Neural cell (in vitro differentiated cells): ENCODE results near the gene SUPT3H. TPM values are rescaled to one million over a fixed set of nuclear protein-coding genes. Genes with fewer than 3 reads are reported as not detected.

Experiments used
- H2AFZ ChIP-seq: fragments of 200-600, 300-800 bp; sonication (generic), shearing (Covaris generic); 2 replicates; pipeline ENCODE4 v1.6.0; 2014; ENCODE audit warnings: low read depth, mild to moderate bottlenecking, antibody characterized with exemption, low read length, moderate library complexity
- H3F3A ChIP-seq: fragments of 200-600 bp; shearing (Covaris generic); 2 replicates; pipeline ENCODE4 v1.6.1; 2016; ENCODE audit warnings: mild to moderate bottlenecking, moderate library complexity, mixed read lengths, antibody characterized with exemption, low read length; ENCODE audit not compliant: insufficient read depth, poor library complexity, severe bottlenecking
- H3K27ac ChIP-seq: fragments of 200-600, 300-800 bp; sonication (generic), shearing (Covaris generic); 2 replicates; pipeline ENCODE4 v1.5.1; 2014; ENCODE audit warnings: mild to moderate bottlenecking, low read length, moderate library complexity
- H3K27me3 ChIP-seq: fragments of 300-800, 200-600 bp; sonication (generic), shearing (Covaris generic); 2 replicates; pipeline ENCODE4 v1.6.0; 2014; ENCODE audit warnings: mild to moderate bottlenecking, low read depth, low read length, moderate library complexity; ENCODE audit not compliant: insufficient read depth
- H3K36me3 ChIP-seq: fragments of 300-800, 200-600 bp; sonication (generic), shearing (Covaris generic); 2 replicates; pipeline ENCODE4 v1.5.1; 2014; ENCODE audit warnings: mild to moderate bottlenecking, antibody characterized with exemption, low read length, moderate library complexity; ENCODE audit not compliant: insufficient read depth
- H3K4me2 ChIP-seq: fragments of 300-800, 200-600 bp; sonication (generic), shearing (Covaris generic); 2 replicates; pipeline ENCODE4 v1.6.0; 2014; ENCODE audit warnings: mild to moderate bottlenecking, low read length
- H3K4me3 ChIP-seq: fragments of 300-800, 200-600 bp; sonication (generic), shearing (Covaris generic); 2 replicates; pipeline ENCODE4 v1.5.1; 2014; ENCODE audit warnings: mild to moderate bottlenecking, low read length, moderate library complexity
- H3K79me2 ChIP-seq: fragments of 200-600 bp; shearing (Covaris generic); replicated peaks from 2 replicates; pipeline ENCODE4 v1.6.0; 2014; ENCODE audit warnings: mild to moderate bottlenecking, low read length, moderate library complexity; ENCODE audit not compliant: insufficient read depth
- H3K9ac ChIP-seq: fragments of 300-800, 200-600 bp; sonication (generic), shearing (Covaris generic); 2 replicates; pipeline ENCODE4 v1.6.1; 2016; ENCODE audit warnings: mild to moderate bottlenecking, low read length, mixed read lengths
- H3K9me2 ChIP-seq: fragments of 200-600 bp; shearing (Covaris generic); 2 replicates; pipeline ENCODE4 v1.6.1; 2016; ENCODE audit warnings: mild to moderate bottlenecking, low read length, mixed read lengths; ENCODE audit not compliant: insufficient read depth
- H3K9me3 ChIP-seq: fragments of 200-600, 300-800 bp; sonication (generic), shearing (Covaris generic); 2 replicates; pipeline ENCODE4 v1.6.1; 2016; ENCODE audit warnings: mild to moderate bottlenecking, mixed run types, low read length, moderate library complexity, mixed read lengths
- H4K20me1 ChIP-seq: fragments of 200-600 bp; shearing (Covaris generic); 2 replicates; pipeline ENCODE4 v1.6.1; 2016; ENCODE audit warnings: mild to moderate bottlenecking, mixed run types; ENCODE audit not compliant: insufficient read depth
- EP300 ChIP-seq: fragments of 450-650 bp; conservative IDR thresholded peaks from 2 replicates; pipeline ENCODE4 v1.6.1; 2014; ENCODE audit warnings: antibody characterized with exemption, mild to moderate bottlenecking, moderate library complexity; ENCODE audit not compliant: poor library complexity, severe bottlenecking
- EZH2 ChIP-seq: fragments of 200-600, 300-800 bp; shearing (Covaris generic), sonication (generic); IDR thresholded peaks from 2 replicates; pipeline ENCODE4 v1.6.1; 2014; ENCODE audit warnings: antibody characterized with exemption, low read length, borderline replicate concordance, mild to moderate bottlenecking; ENCODE audit not compliant: insufficient read depth, poor library complexity, severe bottlenecking
- MXI1 ChIP-seq: fragments of 450-650 bp; conservative IDR thresholded peaks from 2 replicates; pipeline ENCODE4 v1.6.1; 2014; ENCODE audit warnings: antibody characterized with exemption, mild to moderate bottlenecking; ENCODE audit not compliant: poor library complexity, severe bottlenecking
- POLR2AphosphoS5 ChIP-seq: IDR thresholded peaks from 2 replicates; pipeline ENCODE4 v1.6.1; 2012
- RAD21 ChIP-seq: fragments of 450-650 bp; conservative IDR thresholded peaks from 2 replicates; pipeline ENCODE4 v1.6.1; 2014; ENCODE audit warnings: antibody characterized with exemption, mild to moderate bottlenecking, moderate library complexity
- SMC3 ChIP-seq: fragments of 450-650 bp; conservative IDR thresholded peaks from 2 replicates; pipeline ENCODE4 v1.6.1; 2014; ENCODE audit warnings: antibody characterized with exemption, mild to moderate bottlenecking, moderate library complexity; ENCODE audit not compliant: poor library complexity
- TAF1 ChIP-seq: IDR thresholded peaks from 2 replicates; pipeline ENCODE4 v1.6.1; 2012; ENCODE audit warnings: low read depth
- polyA plus RNA-seq: library from polyadenylated mRNA; depleted of rRNA; stranded (reverse); fragments of >200 nt; gene quantifications from 2 replicates; pipeline ENCODE4 v1.2.3, GENCODE V29; 2014
- TF ChIP-seq, protein P1 (sequence below): fragments of 450-650 bp; IDR thresholded peaks from 2 replicates; pipeline ENCODE4 v1.5.1; 2014; ENCODE audit warnings: antibody characterized with exemption, mild to moderate bottlenecking, moderate library complexity; ENCODE audit not compliant: poor library complexity, severe bottlenecking
- TF ChIP-seq, protein P2 (sequence below): IDR thresholded peaks from 2 replicates; pipeline ENCODE4 v1.6.1; 2012; ENCODE audit warnings: borderline replicate concordance

SUPT3H gene
- polyA plus RNA-seq, 1 donor from 2014 or later: 6.8 TPM

DNA sequence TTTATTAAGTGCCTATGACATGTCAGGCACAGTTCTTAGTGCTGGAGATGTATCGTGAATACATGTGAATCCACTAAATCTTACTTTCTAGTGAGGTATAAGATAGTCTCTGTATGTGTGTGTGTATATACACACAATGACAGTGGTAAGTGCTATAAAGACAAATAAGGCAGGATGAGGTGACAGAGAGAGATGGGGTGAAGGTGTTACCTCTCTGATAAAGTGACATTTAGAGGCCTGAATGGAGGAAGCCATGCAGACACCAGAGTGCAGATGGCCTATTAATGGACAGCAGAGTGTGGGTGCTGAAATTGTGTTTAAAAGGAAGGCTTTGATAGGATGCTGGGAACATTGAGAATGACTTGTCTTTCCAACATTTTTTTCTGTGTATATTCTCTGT lies 535.9 kb downstream of the SUPT3H start:
- no peaks in the 10 kb centered on the region for H4K20me1 ChIP-seq

DNA sequence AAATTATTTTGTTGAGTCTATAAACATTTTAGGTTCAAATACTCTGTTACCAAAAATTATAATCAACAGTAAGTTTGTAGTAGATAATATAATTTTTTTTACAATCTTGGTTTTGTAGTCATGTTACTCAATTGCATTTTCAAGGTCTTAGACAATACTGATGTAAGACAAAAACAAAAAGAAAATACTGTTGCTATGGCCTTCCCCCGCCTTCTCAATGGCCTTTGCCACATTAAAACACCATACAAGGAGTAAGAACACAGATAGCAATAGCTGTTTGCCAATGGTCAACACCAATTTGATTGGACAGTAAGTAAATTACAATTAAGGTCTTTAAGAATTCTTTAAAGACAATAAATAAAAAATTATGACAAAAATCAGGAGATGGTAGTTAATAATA lies 540.0 kb downstream of the SUPT3H start:
- Histone ChIP-seq H3K9ac (no peak overlapping the region), H3K9me3 (no peaks in the 10 kb centered on the region), H3K4me3 (no peak overlapping the region), H2AFZ (no peak overlapping the region), H3K36me3 (no peaks in the 10 kb centered on the region), H3K9me2 (no peaks in the 10 kb centered on the region), H4K20me1 (no peaks in the 10 kb centered on the region), H3F3A (no peaks in the 10 kb centered on the region), H3K27ac (no peak overlapping the region), H3K4me2 (no peak overlapping the region), H3K79me2 (no peaks in the 10 kb centered on the region), H3K27me3 (no peaks in the 10 kb centered on the region)
- TF ChIP-seq TAF1 (no peak), EZH2 (no peak), POLR2AphosphoS5 (no peak), MXI1 (no peak), SMC3 (no peak)
- TF ChIP-seq, protein P1, sequence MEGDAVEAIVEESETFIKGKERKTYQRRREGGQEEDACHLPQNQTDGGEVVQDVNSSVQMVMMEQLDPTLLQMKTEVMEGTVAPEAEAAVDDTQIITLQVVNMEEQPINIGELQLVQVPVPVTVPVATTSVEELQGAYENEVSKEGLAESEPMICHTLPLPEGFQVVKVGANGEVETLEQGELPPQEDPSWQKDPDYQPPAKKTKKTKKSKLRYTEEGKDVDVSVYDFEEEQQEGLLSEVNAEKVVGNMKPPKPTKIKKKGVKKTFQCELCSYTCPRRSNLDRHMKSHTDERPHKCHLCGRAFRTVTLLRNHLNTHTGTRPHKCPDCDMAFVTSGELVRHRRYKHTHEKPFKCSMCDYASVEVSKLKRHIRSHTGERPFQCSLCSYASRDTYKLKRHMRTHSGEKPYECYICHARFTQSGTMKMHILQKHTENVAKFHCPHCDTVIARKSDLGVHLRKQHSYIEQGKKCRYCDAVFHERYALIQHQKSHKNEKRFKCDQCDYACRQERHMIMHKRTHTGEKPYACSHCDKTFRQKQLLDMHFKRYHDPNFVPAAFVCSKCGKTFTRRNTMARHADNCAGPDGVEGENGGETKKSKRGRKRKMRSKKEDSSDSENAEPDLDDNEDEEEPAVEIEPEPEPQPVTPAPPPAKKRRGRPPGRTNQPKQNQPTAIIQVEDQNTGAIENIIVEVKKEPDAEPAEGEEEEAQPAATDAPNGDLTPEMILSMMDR: no peak

More for the DNA sequence above, 535.9 kb downstream of the SUPT3H start:
- Histone ChIP-seq H3K27ac (no peak overlapping the region), H3K4me3 (no peak overlapping the region), H3F3A (no peaks in the 10 kb centered on the region), H3K9ac (no peak overlapping the region), H3K4me2 (no peak overlapping the region), H3K9me3 (no peaks in the 10 kb centered on the region), H3K36me3 (no peaks in the 10 kb centered on the region), H3K9me2 (no peaks in the 10 kb centered on the region), H3K79me2 (no peaks in the 10 kb centered on the region), H3K27me3 (no peaks in the 10 kb centered on the region), H2AFZ (no peak overlapping the region)
- TF ChIP-seq POLR2AphosphoS5 (no peak), TAF1 (no peak), RAD21 (no peak), MXI1 (no peak), EP300 (no peak), EZH2 (no peak), SMC3 (no peak)
- TF ChIP-seq, protein P2, sequence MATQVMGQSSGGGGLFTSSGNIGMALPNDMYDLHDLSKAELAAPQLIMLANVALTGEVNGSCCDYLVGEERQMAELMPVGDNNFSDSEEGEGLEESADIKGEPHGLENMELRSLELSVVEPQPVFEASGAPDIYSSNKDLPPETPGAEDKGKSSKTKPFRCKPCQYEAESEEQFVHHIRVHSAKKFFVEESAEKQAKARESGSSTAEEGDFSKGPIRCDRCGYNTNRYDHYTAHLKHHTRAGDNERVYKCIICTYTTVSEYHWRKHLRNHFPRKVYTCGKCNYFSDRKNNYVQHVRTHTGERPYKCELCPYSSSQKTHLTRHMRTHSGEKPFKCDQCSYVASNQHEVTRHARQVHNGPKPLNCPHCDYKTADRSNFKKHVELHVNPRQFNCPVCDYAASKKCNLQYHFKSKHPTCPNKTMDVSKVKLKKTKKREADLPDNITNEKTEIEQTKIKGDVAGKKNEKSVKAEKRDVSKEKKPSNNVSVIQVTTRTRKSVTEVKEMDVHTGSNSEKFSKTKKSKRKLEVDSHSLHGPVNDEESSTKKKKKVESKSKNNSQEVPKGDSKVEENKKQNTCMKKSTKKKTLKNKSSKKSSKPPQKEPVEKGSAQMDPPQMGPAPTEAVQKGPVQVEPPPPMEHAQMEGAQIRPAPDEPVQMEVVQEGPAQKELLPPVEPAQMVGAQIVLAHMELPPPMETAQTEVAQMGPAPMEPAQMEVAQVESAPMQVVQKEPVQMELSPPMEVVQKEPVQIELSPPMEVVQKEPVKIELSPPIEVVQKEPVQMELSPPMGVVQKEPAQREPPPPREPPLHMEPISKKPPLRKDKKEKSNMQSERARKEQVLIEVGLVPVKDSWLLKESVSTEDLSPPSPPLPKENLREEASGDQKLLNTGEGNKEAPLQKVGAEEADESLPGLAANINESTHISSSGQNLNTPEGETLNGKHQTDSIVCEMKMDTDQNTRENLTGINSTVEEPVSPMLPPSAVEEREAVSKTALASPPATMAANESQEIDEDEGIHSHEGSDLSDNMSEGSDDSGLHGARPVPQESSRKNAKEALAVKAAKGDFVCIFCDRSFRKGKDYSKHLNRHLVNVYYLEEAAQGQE: no peak
- TF ChIP-seq, protein P1: no peak
